GM11168 (cell line): ENCODE data around the gene PARD3B.

Experiments used
- in situ Hi-C: fragments of 300-500 bp; cut with MboI; formaldehyde crosslinking; loops from one replicate; pipeline ENCODE4 v1.12.0; 2022; ENCODE audit warnings: low sequenced_read_pairs; ENCODE audit not compliant: unreplicated experiment

The PARD3B gene

DNA sequence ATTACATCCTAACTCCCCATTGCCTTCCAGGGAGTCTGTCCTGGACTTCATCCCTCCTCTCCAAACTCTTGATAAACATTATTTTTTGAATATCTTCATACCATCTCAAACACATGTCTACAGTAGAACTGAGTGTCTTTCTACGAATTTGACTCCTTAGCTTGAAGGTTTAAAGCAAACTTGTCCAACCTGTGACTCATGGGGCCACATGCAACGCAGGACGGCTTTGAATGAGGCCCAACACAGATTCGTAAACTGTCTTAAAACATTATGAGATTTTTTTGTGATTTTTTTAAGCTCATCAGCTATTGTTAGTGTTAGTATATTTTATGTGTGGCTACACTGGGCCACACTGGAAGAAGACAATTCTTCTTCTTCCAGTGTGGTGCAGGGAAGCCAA is 98.1 kb downstream of the PARD3B start:
- in situ Hi-C loops = no loop called here

DNA sequence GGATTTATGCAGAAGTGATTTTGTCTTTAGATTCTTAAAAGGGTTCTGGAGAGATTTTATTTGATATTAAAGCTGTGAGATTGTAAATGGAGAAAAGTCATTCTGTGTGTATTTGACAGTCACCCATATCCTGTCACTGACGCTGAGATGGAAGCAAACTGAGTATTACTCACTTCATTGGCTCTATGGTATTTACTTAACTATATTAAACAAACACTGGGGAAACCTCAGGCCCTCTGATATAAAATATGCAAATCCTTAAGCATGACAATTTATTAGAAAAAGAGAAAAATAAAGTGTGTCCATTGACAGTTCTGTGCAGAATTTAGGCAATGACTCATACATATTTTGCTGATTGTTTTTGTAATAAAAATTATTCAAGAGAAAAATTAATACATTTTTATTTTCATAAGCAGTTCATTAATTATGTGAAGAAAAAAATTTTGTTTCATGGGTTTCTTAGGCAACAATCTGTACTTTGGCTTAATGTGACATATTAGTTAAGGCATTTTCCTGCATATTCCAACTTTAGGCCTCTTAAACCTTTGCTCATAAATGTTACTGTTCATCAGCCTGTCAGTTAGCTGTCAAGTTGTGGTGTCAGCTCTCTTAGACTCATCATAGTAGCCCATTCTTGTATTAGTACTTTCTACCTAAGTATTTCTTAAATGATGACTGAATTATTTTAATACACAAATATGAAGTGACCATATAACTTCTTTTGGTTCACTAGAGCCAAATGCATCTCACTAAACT is 99.9 kb downstream of the PARD3B start:
- in situ Hi-C loops = no loop called here

DNA sequence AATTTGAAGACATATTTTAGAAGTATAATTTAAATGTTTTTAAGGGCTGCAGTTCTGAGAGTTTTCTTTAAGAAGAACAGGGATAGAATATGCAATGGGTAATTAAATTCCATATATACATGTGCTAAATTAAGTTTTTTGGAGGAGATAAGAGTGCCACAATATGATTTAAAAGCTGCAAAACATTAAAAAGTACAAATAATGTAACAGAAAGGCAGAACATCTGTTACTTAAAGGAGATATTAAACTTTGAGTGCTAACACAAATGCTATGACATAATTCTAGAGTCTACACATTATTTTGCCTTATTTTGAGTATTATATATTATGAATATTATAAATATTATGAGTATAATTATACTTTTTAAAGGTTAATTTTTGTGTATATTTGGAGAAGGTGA is 102.4 kb downstream of the PARD3B start:
- in situ Hi-C loops = no loop called here

DNA sequence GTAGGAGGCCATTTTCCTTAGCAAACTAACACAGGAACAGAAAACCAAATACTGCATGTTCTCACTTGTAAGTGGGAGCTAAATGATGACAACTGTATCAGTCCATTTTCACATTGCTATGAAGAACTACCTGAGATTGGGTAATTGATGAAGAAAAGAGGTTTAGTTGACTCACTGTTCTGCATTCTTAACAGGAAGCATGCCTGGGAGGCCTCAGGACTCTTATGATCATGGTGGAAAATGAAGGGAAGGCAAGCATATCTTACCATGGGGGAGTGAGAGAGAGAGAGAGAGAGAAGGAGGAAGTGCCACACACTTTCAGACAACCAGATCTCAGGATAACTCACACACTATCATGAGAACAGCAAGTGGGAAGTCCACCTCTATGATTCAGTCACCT is 105.3 kb downstream of the PARD3B start:
- in situ Hi-C loops = no loop called here

DNA sequence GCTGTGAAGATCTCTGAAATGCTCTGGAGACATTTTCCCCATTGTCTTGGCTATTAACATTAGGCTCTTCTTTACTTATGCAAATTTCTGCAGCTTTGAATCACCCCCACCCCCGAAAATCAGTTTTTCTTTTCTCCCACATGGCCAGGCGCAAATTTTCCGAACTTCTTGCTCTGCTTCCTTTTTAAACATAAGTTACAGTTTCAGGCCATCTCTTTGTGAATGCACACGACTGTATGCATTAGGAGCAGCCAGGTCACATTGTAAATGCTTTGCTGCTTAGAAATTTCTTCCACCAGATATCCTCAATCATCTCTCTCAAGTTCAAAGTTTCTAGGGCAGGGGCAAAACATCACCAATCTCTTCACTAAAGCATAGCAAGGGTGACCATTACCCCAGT is 106.8 kb downstream of the PARD3B start:
- in situ Hi-C loops = no loop called here

DNA sequence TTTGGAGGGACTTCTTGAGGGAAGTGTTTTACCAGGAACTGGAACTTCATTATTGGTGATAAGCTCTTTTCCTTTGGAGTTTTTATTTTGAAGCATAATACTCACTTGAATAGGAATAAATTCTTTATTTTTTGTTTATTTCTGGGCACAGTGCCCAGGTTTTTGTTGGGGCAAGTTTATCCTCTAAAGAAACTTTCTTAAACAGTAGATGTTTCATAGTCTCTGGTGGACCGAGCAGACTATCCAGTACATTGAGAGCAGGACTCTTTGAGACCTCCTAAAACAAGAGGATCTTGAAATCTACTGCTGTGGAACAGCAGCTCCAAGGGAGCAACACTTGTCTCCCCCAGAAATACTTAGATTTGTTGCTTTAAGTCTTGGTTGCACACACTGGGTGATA is 109.4 kb downstream of the PARD3B start:
- in situ Hi-C loops = no loop called here

DNA sequence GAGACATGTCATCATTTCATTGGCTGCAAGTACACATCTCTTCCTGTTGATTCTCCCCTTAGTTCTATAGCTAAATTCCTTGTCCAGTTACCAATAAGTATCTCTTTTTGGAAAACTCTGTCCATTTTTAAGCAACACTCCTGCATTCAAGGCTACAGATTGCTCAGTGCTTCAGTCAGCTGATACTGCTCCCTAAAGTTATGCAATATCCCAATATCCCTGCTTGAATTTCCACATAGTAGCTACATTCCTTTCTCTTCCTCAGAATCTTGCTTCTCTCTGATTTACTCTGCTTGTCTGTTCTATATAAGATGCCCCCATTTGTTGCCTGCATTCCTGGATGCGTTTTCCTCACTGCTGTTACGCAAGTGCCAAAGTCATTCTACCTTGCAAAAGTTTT is 109.8 kb downstream of the PARD3B start:
- in situ Hi-C loops = no loop called here

DNA sequence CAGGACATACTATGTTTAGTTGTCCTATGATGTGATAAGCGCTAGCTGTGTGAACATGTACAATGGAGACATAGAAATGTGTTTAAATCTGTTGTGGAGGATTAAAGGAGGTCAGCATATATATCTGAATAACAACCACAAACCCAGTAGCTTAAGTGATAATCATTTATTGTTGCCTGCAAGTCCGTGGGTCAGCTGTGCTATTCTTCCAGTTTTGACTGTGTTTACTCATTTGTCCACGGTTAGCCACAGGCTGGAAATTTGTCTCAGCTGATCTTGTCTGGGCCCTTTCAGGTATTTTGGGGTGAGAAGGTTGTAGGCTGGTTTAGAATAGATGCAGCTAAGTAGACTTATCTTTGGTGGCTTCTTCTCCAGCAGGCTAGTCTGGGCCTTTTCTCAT is 110.4 kb downstream of the PARD3B start:
- in situ Hi-C loops = no loop called here

DNA sequence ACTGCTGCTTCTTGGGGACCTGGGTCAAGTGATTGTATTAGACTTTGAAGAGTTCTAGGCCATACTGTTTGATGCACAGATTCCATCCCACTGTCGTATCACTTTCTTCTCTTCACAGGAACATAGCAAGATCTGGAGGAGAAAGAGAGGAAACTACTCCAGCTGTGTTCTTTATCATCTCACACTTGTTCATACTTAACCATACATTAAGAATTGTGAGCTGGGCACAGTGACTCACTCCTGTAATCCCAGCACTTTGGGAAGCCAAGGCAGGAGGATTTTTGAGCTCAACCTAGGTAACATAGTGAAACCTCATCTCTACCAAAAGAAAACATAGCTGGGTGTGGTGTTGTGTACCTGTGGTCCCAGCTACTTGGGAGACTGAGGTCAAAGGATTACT is 111.7 kb downstream of the PARD3B start:
- in situ Hi-C loops = no loop called here

DNA sequence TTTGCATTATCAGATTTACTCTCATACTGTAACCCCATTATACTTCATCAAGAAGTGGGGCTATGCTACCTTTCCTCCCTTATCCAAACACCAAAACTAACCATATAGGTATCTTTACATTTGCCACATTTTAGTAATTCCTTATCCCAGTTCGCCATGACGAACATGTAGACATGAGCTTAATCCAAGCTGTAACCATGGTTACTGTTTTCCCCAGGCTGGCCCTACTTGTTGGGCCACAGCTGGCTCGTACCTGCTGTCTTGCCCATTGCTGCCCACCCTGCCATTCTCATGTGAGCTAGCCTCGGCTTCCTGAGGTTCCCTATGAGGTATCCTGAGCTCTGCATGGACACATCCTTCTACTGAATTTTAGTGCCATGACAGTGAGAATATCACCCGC is 117.7 kb downstream of the PARD3B start:
- in situ Hi-C loops = no loop called here

DNA sequence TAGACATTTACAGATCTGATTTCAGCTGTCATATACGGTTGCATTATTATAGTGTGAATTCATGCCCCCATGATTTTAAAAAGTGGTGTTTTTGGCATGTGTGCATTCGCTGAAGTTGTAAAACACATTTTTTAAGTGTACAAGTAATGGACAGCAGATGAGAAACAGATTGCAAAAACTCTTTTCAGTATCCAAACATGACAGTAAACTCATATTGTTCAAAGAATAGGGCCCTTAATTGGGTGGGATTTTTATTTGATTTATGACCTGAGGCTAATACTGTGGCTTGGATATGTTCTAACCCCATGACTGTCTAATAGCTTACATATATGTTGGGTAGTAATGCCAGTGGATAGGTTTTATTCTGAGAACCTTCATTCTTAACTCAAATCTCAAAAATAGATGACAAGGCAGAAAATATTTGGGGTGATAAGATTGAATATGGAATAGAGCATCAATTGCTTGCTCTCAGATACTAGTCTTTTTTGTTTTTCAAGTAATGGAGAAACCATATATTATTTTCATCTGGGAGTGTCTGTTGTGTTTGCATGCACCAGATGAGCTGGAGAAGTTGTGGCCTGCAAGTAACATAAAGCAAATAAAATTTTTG is 118.6 kb downstream of the PARD3B start:
- in situ Hi-C loops = no loop called here

DNA sequence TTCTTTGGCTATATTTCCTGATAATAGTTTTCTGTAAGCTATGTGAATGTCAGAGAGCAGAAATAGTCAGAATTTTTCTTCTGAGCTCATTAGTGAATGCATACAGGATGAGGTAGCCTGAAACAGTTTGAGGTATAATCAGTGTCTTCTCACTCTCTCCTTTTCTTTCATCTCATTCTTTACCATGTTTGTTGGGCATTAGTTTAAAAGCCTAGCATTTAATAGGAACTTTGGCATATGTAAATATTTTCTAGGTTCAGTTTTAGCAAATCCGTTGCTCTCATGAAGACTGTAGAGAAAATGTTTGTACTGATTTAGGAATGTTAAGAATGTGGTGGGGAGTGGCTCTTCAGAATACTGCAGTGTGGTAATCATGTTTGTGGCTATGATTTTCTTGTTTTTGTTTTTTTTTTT is 119.4 kb downstream of the PARD3B start:
- in situ Hi-C loops = no loop called here

DNA sequence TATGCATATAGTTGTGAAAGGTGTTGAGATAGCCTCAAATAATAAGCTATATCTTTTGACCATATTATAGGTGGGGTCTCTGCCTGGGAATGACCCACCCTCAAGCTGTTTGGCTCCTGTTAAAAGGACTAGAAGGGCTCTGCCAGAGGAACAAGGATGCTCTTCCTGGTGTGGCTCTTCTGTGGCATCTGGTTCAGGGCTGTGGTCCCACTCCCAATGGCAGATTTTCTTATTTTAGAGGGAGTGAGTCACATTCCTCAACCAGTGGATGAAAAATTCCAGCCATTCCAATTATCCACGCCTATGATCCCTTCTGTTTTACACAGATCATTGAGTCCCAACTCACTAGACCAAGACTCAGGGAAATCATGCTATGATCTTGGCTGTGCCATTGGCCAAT is 119.9 kb downstream of the PARD3B start:
- in situ Hi-C loops = no loop called here

DNA sequence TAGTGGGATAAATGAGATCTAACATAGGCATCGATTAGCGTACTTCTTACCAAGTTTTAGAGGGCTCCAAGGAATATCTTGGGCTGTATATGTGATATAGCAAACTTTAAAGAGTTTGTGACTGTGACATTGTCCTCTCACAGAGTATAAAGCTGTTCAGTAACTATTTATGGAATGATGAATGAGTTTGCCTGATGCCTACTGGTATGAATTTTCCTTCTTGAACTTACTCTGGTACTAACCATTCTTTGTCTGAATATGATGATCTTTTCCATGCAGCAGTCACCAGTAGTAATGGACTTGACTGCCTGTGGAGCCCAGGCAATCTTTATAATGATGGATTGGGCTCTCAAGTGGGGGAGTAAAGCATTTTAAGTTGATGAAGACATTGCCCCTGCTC is 120.5 kb downstream of the PARD3B start:
- in situ Hi-C loops = no loop called here

DNA sequence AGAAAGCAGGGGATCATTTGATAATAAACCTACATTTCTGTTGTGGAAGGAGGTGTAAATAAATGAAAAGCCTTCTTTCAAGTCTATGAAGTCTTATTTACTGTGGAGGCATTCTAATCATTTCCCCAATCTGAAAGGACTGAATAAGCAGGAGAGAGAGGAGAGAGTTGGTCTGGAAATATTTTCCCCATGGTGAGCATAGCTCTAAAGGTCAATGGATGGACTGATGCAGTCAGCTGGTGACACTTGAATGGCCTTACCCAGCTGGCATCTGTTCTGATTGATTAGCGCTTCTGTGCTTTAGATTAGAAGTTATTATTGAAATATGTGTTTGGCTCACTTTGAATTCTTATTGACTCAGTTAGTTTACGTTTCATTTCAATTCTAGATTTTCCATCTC is 122.7 kb downstream of the PARD3B start:
- in situ Hi-C loops = no loop called here

DNA sequence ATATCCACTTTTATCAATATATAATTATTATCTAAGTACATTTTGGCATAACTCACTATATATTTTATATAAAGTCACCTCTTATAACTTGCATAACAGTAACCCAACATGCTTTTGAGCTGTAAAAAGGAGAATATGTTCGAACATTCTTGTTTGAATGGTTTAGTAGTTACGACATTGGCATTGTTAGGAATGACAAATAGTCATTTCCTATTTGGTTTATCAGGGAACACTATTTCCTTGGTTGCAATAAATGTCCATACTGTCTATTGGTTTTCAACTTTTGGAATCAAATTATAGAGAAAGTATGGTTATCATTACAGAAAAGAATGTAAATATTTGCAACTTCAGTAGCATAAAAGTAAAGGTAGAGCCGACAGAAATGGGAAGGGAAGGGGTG is 124.1 kb downstream of the PARD3B start:
- in situ Hi-C loops = no loop called here

DNA sequence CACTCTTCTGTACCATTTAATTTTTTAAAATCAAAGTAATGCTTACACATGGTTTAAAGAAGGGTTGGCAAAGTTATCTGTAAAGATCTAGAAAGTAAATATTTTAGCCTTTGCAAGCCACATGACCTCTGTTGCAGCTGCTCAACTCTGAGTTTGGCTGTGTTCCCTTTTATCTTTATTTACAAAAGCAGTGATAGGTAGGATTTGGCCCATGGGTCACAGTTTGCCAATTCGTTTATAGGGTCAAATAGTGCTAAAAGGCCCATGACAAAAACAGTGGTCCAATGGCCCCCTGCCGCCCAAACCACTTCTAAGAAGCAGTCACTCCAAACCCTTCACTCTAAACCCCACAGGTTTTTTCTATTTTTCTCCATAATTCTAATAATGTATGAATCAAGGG is 124.8 kb downstream of the PARD3B start:
- in situ Hi-C loops = no loop called here

DNA sequence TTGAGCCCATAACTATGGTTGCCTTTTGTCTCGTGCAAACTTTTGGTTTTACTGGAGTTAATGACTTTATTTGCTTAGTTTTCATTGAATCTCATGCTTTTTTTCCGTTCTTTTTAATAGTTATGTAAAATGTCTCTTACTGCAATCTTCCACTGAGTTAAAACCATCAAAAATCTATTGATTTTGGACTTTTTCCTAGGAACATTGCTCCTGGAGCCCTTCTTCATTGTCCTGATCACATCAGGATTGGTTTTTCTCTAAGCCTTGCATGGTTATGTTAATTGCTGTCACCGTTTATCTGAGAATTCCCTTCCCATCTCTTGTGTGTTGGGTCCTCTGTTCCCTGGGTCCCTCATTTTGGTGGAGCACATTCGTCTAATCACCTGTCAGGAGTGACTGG is 125.5 kb downstream of the PARD3B start:
- in situ Hi-C loops = no loop called here

DNA sequence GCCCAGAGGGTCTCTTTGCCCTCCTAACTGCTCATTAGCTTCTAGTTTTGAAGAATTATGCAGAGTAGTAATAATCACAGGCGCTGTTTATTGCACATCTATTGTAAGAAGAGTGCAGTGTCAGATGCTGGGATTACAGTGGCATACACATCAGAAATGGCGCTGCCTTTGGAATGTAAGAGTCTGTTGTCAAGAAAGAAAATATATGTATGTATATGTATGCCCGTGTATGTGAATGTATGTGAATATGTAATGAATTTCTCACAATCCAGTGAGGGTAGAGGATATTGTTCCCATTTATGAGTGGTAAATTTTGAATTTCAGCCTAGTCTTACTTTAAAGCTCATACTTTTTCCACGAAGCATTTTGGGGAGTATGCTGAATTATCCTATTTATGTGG is 127.5 kb downstream of the PARD3B start:
- in situ Hi-C loops = no loop called here

DNA sequence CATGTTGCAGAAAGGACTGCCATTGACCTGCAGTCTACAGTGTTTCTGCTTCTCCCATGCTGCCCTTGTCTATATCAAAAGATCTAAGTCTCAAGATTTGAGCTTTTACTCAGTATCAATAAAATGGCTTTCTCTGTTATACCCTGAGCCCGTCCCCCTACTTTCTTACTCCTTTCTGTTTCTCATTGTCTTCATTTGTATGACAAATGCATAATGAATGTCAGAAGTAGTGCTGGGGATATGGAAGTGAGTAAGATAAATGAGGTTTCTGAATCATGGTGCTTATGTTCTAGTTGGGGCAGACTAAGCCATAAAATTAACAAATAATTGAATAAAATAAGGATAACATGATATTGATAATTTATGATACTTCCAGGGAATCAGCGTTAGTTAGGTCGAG is 128.6 kb downstream of the PARD3B start:
- in situ Hi-C loops = no loop called here

DNA sequence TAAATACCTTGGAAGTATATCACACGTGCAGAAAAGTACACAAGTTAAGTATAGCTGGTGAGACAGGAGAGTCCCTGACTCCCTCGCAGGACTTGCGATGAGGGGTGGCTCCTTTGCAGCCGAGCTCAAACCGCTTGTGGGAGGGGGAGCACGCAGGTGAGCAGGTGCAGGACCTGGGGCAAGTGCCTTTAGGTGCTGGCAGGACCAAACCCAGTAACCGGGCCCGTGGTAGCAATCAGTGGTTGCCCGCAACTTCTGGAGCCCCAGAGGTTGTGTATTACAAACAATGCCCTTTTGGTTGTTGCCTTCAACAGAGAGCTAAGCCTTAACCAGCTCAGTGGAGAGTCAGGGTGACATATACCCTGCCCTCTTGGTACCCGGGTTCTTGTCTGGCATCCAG is 132.8 kb downstream of the PARD3B start:
- in situ Hi-C loops = no loop called here

DNA sequence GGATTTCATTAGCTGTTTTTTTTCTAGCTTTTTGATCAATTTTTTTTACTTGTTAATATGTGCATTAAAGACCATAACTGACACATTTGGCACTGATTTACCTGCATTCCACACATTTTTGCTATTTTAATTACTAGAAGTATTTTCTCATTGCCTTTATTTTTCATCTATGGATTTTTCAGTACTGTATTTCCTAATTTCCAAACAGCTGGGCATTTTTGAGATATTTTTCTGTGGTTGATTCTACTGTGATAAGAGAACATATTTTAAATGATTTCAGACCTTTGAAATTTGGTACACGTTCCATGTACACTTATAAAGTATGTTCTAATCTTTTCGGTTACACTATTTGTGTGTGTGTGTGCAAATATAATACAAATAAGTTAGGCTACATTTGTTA is 135.3 kb downstream of the PARD3B start:
- in situ Hi-C loops = no loop called here
